ENCODE results near the gene NTRK3. TPM values are rescaled to one million over a fixed set of nuclear protein-coding genes. Genes with fewer than 3 reads are reported as not detected.

Gene NTRK3
- total and polyA plus RNA-seq, 2 of the 13 experiments (the other 11 are each of a cell fraction or from before 2014, with no cell fraction given): not detected

DNA sequence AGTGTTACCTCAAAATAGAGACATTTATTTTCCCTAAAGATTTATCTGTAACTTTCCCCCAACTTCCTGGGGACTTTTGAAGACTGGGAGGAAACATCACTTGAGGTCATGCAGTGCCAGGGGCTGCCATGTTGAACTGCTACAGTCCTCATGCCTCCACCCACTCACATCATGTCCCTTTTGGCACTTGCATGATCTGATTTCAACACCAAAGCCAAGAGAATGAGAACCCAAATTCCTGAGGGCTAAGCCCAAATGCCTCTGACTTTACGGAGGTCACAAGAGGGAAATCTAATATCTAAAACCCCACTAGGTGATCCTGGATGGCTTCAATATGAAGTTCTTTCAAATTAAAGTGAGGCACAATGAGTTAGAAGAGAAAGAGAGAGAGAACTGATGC is 213.1 kb downstream of the NTRK3 start:
- Histone ChIP-seq H3K27ac (ENCODE audit: extremely low read length, insufficient read depth, low read length) (no peak overlapping the region), H3K9ac (ENCODE audit: insufficient read depth, low read depth, low read length) (no peak overlapping the region), H3K4me2 (ENCODE audit: low read depth, low read length) (no peak overlapping the region), H3K4me1 (ENCODE audit: insufficient read depth, low read length) (no peaks in the 10 kb centered on the region), H3K27me3 (ENCODE audit: control insufficient read depth in 1 of 2, insufficient read depth in 2 of 2, low read length in 2 of 2) (no peaks in the 10 kb centered on the region), H2AFZ (ENCODE audit: low read length) (no peak overlapping the region), H4K20me1 (ENCODE audit: insufficient read depth, low read length) (no peaks in the 10 kb centered on the region), H3K36me3 (replicated peaks in 1 of 2; ENCODE audit: control insufficient read depth in 1 of 2, insufficient read depth in 2 of 2, low read length in 2 of 2) (no peaks in the 10 kb centered on the region), H3K9me3 (ENCODE audit: low read length) (no peaks in the 10 kb centered on the region), H3K4me3 (replicated peaks in 1 of 3; ENCODE audit: insufficient read depth in 1 of 3, low read depth in 2 of 3, low read length in 3 of 3) (no peak overlapping the region), H3K79me2 (ENCODE audit: insufficient read depth, low read length) (no peaks in the 10 kb centered on the region)
- BruUV-seq (replicated peaks): no TSS peak
- DNase-seq (ENCODE audit: low spot score) (no peak), FAIRE-seq (no peak), ATAC-seq (no peak)
- no peak for TF ChIP-seq MAFG (CRISPR knock-in tag; IDR thresholded peaks at IDR 0.05)
- no peak for TF ChIP-seq HIVEP1 (CRISPR knock-in tag; IDR thresholded peaks at IDR 0.05)
- no peak for TF ChIP-seq ZC3H4 (CRISPR knock-in tag; IDR thresholded peaks at IDR 0.05; ENCODE audit: borderline replicate concordance)
- TF ChIP-seq ZNF878 (CRISPR knock-in tag; IDR thresholded peaks at IDR 0.05): no peak
- TF ChIP-seq TP53 (CRISPR knock-in tag; conservative IDR thresholded peaks at IDR 0.05): no peak
- TF ChIP-seq, protein P1, sequence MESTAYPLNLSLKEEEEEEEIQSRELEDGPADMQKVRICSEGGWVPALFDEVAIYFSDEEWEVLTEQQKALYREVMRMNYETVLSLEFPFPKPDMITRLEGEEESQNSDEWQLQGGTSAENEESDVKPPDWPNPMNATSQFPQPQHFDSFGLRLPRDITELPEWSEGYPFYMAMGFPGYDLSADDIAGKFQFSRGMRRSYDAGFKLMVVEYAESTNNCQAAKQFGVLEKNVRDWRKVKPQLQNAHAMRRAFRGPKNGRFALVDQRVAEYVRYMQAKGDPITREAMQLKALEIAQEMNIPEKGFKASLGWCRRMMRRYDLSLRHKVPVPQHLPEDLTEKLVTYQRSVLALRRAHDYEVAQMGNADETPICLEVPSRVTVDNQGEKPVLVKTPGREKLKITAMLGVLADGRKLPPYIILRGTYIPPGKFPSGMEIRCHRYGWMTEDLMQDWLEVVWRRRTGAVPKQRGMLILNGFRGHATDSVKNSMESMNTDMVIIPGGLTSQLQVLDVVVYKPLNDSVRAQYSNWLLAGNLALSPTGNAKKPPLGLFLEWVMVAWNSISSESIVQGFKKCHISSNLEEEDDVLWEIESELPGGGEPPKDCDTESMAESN (CRISPR knock-in tag; conservative IDR thresholded peaks at IDR 0.05): no peak
- TF ChIP-seq KDM4B (CRISPR knock-in tag; IDR thresholded peaks at IDR 0.05): no peak
- no peak for TF ChIP-seq ZNF782 (CRISPR knock-in tag; IDR thresholded peaks at IDR 0.05; ENCODE audit: borderline replicate concordance)
- TF ChIP-seq EEA1 (CRISPR knock-in tag; IDR thresholded peaks at IDR 0.05; ENCODE audit: borderline replicate concordance): no peak
- in situ Hi-C loops (cut with HindIII; ENCODE audit: extremely low pct_ligation_motif_present, low pct_unique_long_range_greater_than_20kb) (no loop called here), intact Hi-C loops (cut with micrococcal nuclease; ENCODE audit: unreplicated experiment) (no loop called here)
- CTCF ChIA-PET (ENCODE audit: low intra/inter-chr PET ratio, low total read pairs): no interaction called here
- POLR2A ChIA-PET: no interaction called here
- 5% methylated on average over 1 of the region's 1 CpG for WGBS (ENCODE audit: low lambda C conversion rate)
